ENCODE data around the gene ERN1.

Gene ERN1

DNA sequence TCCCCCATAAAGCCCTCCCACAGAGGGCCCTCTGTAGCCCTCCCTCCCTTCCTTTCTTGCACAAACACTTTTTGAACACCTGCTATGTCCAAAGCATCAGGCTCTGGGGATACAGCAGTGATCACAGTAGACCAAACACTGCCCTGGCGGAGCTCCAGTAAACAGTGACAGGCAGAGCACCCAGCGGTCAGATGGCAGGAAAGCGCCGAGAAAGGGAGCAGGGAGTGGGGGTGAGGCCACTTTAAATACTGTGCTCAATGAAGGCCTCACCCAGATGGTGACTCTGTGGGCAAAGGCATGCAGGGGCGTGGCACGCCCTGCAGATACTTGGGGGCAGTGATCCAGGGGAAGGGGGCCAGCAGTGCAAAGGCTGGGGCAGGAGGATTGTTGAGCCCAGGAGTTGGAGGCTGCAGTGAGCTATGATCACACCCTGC lies 124.2 kb downstream of the ERN1 start:
- TF ChIP-seq, protein P1, sequence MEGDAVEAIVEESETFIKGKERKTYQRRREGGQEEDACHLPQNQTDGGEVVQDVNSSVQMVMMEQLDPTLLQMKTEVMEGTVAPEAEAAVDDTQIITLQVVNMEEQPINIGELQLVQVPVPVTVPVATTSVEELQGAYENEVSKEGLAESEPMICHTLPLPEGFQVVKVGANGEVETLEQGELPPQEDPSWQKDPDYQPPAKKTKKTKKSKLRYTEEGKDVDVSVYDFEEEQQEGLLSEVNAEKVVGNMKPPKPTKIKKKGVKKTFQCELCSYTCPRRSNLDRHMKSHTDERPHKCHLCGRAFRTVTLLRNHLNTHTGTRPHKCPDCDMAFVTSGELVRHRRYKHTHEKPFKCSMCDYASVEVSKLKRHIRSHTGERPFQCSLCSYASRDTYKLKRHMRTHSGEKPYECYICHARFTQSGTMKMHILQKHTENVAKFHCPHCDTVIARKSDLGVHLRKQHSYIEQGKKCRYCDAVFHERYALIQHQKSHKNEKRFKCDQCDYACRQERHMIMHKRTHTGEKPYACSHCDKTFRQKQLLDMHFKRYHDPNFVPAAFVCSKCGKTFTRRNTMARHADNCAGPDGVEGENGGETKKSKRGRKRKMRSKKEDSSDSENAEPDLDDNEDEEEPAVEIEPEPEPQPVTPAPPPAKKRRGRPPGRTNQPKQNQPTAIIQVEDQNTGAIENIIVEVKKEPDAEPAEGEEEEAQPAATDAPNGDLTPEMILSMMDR (IDR thresholded peaks at IDR 0.05; ENCODE audit: unreplicated experiment in 3 of 3): no peak
- H3K4me1 Mint-ChIP-seq: peaks cover 16% of the 10 kb centered on the region
- no peaks in the 10 kb centered on the region for H3K9me3 Mint-ChIP-seq
- peak overlapping the region in 1 of 3 experiments; percentile 0 for H3K4me3 Mint-ChIP-seq
- H3K27me3 Mint-ChIP-seq (ENCODE audit: low read depth): peaks cover 3% of the 10 kb centered on the region
- no peak overlapping the region for H3K27ac Mint-ChIP-seq
- no peaks in the 10 kb centered on the region for H3K36me3 Mint-ChIP-seq (ENCODE audit: low read depth)

DNA sequence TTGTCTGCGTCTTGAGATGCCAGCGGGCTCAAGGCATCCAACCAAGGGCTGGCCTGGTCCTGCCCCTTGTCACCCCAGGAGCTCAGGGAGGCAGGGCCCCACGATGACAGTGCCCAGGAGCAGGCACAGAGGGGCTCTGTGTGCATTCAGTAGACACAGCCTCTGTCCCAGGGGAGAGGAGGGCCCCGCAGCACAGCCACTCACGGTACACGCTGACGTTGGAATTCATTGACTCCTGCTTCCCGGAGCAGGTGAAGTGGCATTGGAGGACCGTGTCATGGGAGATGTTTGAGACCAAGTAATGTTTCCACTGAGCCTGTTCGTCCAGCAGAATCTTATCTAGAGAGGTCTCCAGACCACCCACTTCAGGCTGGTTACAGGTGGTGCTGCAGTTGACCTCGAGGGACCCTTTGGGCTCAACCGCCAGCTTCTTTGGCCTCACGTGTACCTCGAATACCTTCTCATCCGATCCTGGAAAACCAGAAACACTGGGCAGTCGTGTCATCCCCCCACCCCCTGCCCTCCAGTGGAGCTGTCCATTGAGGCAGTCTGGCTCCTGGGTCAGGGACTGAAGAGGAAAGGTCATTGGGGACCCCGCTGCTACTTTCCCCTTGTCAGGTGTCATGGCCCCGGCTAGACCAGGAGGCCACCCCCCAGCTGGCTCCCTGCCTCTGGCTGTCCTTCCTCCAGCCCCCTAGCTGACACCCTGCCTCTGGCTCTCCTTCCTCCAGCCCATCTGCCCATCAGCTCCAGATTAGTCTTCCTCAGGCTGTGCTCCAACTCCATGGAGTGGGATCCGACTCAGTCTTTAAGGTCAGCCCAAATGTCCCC lies 124.8 kb downstream of the ERN1 start:
- TF ChIP-seq, protein P1 (IDR thresholded peaks at IDR 0.05; ENCODE audit: unreplicated experiment in 3 of 3): no peak
- Mint-ChIP-seq H3K4me1 (peaks cover 16% of the 10 kb centered on the region), H3K9me3 (no peaks in the 10 kb centered on the region), H3K4me3 (peak overlapping the region in 1 of 3 experiments; percentile 0), H3K27ac (no peak overlapping the region), H3K27me3 (ENCODE audit: low read depth) (peaks cover 3% of the 10 kb centered on the region), H3K36me3 (ENCODE audit: low read depth) (no peaks in the 10 kb centered on the region)

- TF ChIP-seq, protein P1 (IDR thresholded peaks at IDR 0.05; ENCODE audit: unreplicated experiment in 3 of 3): no peak
- Mint-ChIP-seq H3K4me3 (no peak overlapping the region), H3K27me3 (ENCODE audit: low read depth) (peaks cover 5% of the 10 kb centered on the region), H3K36me3 (ENCODE audit: low read depth) (no peaks in the 10 kb centered on the region), H3K9me3 (no peaks in the 10 kb centered on the region), H3K27ac (no peak overlapping the region), H3K4me1 (peaks cover 21% of the 10 kb centered on the region)
Observed at GRCh38 chr17:64004218-64004770, 125.7 kb downstream of the ERN1 start.

DNA sequence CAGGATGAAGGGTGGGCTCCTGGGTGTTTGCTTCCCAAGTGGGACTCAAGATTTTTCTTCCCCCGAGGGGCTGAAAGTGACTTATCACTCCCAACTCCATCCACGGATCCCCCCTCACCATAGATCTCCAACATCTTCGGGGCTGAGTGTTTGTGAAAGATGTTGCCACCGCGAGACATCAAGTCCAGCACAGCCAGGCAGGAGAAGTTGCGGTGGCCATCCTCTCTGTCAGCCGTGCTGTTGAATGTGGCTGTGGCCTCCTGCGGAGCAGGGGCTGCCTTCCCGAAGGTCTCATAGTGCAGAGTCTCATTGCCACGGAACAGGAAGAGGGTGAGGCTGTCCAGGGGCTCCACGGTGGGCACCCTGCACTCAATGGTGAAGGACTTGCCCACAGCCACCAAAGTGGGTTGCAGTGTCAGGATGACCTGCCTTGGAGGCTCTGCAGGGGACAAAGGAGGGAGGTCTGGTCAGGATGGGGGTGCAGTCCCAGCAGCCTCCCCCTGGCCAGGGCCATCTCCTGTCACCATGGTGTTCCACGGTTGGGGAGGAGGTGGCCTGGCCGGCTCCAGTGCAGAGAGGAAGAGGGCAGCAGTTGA lies 126.3 kb downstream of the ERN1 start:
- no peak overlapping the region for H3K4me3 Mint-ChIP-seq
- no peaks in the 10 kb centered on the region for H3K9me3 Mint-ChIP-seq
- TF ChIP-seq, protein P1 (IDR thresholded peaks at IDR 0.05; ENCODE audit: unreplicated experiment in 3 of 3): no peak
- no peak overlapping the region for H3K27ac Mint-ChIP-seq
- no peaks in the 10 kb centered on the region for H3K36me3 Mint-ChIP-seq (ENCODE audit: low read depth)
- H3K4me1 Mint-ChIP-seq: peaks cover 23% of the 10 kb centered on the region
- H3K27me3 Mint-ChIP-seq (ENCODE audit: low read depth): peaks cover 5% of the 10 kb centered on the region

DNA sequence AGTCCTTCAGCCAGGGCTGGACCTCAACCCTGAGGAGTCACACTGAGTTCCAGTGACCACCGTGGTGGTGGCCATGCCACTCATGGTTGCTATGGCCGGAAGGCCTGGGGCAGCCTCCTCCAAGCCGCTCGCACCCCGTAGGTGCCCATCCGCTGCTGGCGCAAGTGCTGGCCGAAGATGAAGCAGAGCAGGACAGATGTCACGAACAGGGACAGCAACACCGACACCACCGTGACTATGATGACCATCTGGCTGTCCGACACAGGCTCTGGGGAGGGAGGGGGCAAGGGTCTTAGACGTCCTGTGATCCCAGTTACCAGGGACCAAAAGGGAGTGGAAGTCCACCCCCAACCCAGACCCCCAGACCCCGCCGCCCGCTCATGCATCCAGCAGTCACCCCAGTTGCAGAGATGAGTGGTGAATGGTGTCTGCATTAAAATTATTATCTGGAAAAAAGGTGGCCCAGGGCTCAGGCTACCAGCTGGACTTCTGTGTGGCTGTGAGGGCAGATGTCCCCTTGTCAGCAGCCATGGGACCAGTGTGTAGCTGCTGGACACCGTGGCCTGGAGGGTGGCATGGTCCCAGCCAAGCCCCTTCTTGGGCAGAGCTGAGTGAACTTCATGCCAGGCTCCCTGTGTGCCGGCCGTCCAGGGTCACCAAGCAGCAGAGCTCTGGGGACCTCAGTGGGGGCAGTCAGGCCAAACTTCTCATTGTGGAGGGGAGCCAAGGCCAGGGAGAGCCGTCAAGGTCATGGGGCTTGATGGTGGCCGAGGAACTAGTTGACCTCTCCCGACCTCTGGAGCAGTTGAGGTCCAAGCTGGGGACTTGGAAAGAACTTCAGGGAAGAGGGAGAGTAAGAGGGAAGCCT lies 127.1 kb downstream of the ERN1 start:
- peaks cover 5% of the 10 kb centered on the region for H3K27me3 Mint-ChIP-seq (ENCODE audit: low read depth)
- no peak overlapping the region for H3K27ac Mint-ChIP-seq
- TF ChIP-seq, protein P1 (IDR thresholded peaks at IDR 0.05; ENCODE audit: unreplicated experiment in 3 of 3): no peak
- H3K4me3 Mint-ChIP-seq: no peak overlapping the region
- H3K9me3 Mint-ChIP-seq: no peaks in the 10 kb centered on the region
- no peaks in the 10 kb centered on the region for H3K36me3 Mint-ChIP-seq (ENCODE audit: low read depth)
- peaks cover 21% of the 10 kb centered on the region for H3K4me1 Mint-ChIP-seq

Data from nephron (organoid).